MM.1S (cell line): ENCODE data around the gene FETUB.
"Not testable (repeated sequence)": the region's sequence is repeated elsewhere in the genome, so short reads cannot be mapped to it uniquely, and the experiment has no call there.

Experiments used
- DNase-seq: peaks from one replicate; pipeline ENCODE4 v3.0.0-alpha.2; 2015
- H2AFZ ChIP-seq: fragments of 300-600 bp; sonication (generic); 2 replicates; pipeline ENCODE4 v1.6.0; 2016; ENCODE audit warnings: antibody characterized with exemption, low read length
- H3F3A ChIP-seq: fragments of 300-600 bp; sonication (generic); 2 replicates; pipeline ENCODE4 v1.6.1; 2016; ENCODE audit warnings: mild to moderate bottlenecking, antibody characterized with exemption, low read length, moderate library complexity, mixed read lengths; ENCODE audit not compliant: insufficient read depth
- H3K27ac ChIP-seq: fragments of 300-600 bp; sonication (generic); 2 replicates; pipeline ENCODE4 v1.5.1; 2016; ENCODE audit warnings: mild to moderate bottlenecking, low read length
- H3K27me3 ChIP-seq: fragments of 300-600 bp; sonication (generic); replicated peaks from 2 replicates; pipeline ENCODE4 v1.6.0; 2016; ENCODE audit warnings: low read length; ENCODE audit not compliant: insufficient read depth
- H3K36me3 ChIP-seq: fragments of 300-600 bp; sonication (generic); replicated peaks from 2 replicates; pipeline ENCODE4 v1.6.1; 2016; ENCODE audit warnings: mild to moderate bottlenecking, low read length, mixed read lengths; ENCODE audit not compliant: insufficient read depth
- H3K4me1 ChIP-seq: fragments of 300-600 bp; sonication (generic); 2 replicates; pipeline ENCODE4 v1.6.1; 2016; ENCODE audit warnings: low read length, mixed read lengths
- H3K4me2 ChIP-seq: fragments of 300-600 bp; sonication (generic); 2 replicates; pipeline ENCODE4 v1.6.0; 2016; ENCODE audit warnings: low read depth, low read length
- H3K4me3 ChIP-seq: fragments of 300-600 bp; sonication (generic); 2 replicates; pipeline ENCODE4 v1.5.1; 2016; ENCODE audit warnings: low read length, mixed read lengths
- H3K79me2 ChIP-seq: fragments of 300-600 bp; sonication (generic); 2 replicates; pipeline ENCODE4 v1.6.1; 2016; ENCODE audit warnings: mixed run types, low read length, mixed read lengths
- H3K9ac ChIP-seq: fragments of 300-600 bp; sonication (generic); 2 replicates; pipeline ENCODE4 v1.6.1; 2016; ENCODE audit warnings: low read length, mixed read lengths
- H3K9me2 ChIP-seq: fragments of 300-600 bp; sonication (generic); replicated peaks from 2 replicates; pipeline ENCODE4 v1.6.1; 2016; ENCODE audit warnings: mild to moderate bottlenecking, low read length, mixed read lengths; ENCODE audit not compliant: insufficient read depth
- H3K9me3 ChIP-seq: fragments of 300-600 bp; sonication (generic); replicated peaks from 2 replicates; pipeline ENCODE4 v1.6.1; 2016; ENCODE audit warnings: mild to moderate bottlenecking, low read length, mixed read lengths; ENCODE audit not compliant: insufficient read depth
- H4K20me1 ChIP-seq: fragments of 300-600 bp; sonication (generic); 2 replicates; pipeline ENCODE4 v1.6.1; 2016; ENCODE audit warnings: mild to moderate bottlenecking, low read length, moderate library complexity, mixed read lengths; ENCODE audit not compliant: insufficient read depth
- CTCF ChIP-seq: fragments of 300-600 bp; sonication (generic); IDR thresholded peaks from 2 replicates; pipeline ENCODE4 v1.5.1; 2016; ENCODE audit warnings: antibody characterized with exemption, low read length, mixed read lengths
- EZH2 ChIP-seq: fragments of 300-600 bp; sonication (generic); optimal IDR thresholded peaks from 2 replicates; pipeline ENCODE3; 2017; ENCODE audit warnings: low read depth, mild to moderate bottlenecking, antibody characterized with exemption, low read length, mixed read lengths
- EZH2phosphoT487 ChIP-seq: fragments of 300-600 bp; sonication (generic); IDR thresholded peaks from 2 replicates; pipeline ENCODE4 v1.6.1; 2018; ENCODE audit warnings: antibody characterized with exemption, low read length

The FETUB gene

GRCh38 chr3:186687120-186687651, 47.0 kb downstream of the FETUB start:
- TF ChIP-seq EZH2phosphoT487 (no peak), CTCF (no peak), EZH2 (no peak)
- H3K27me3 ChIP-seq, result no peaks in the 10 kb centered on the region
- H3K36me3 ChIP-seq, result no peaks in the 10 kb centered on the region
- no peak overlapping the region for H3K4me3 ChIP-seq
- no peak overlapping the region for H3K27ac ChIP-seq
- no peak overlapping the region for H2AFZ ChIP-seq
- H4K20me1 ChIP-seq, result no peaks in the 10 kb centered on the region
- DNase-seq, result no peak
- H3K9ac ChIP-seq, result no peak overlapping the region
- H3K4me1 ChIP-seq, result no peaks in the 10 kb centered on the region
- no peaks in the 10 kb centered on the region for H3K9me3 ChIP-seq
- H3F3A ChIP-seq, result no peaks in the 10 kb centered on the region
- H3K4me2 ChIP-seq, result no peak overlapping the region
- no peaks in the 10 kb centered on the region for H3K9me2 ChIP-seq
- H3K79me2 ChIP-seq, result no peaks in the 10 kb centered on the region

- H4K20me1 ChIP-seq, H3F3A ChIP-seq, H3K4me2 ChIP-seq, H3K9me3 ChIP-seq, H2AFZ ChIP-seq, H3K9ac ChIP-seq, H3K27ac ChIP-seq, H3K79me2 ChIP-seq, H3K36me3 ChIP-seq, DNase-seq, H3K27me3 ChIP-seq, H3K9me2 ChIP-seq, H3K4me1 ChIP-seq, H3K4me3 ChIP-seq: not testable (repeated sequence)
Measured at GRCh38 chr3:186690304-186690703, 50.1 kb downstream of the FETUB start.

- Histone ChIP-seq H3K4me1 (no peaks in the 10 kb centered on the region), H3K27me3 (no peaks in the 10 kb centered on the region), H3K4me2 (no peak overlapping the region), H3K4me3 (no peak overlapping the region), H4K20me1 (no peaks in the 10 kb centered on the region), H3K9me2 (no peaks in the 10 kb centered on the region), H3K9ac (no peak overlapping the region), H3F3A (no peaks in the 10 kb centered on the region), H3K36me3 (no peaks in the 10 kb centered on the region), H3K9me3 (no peaks in the 10 kb centered on the region), H3K27ac (no peak overlapping the region), H3K79me2 (no peaks in the 10 kb centered on the region), H2AFZ (no peak overlapping the region)
- TF ChIP-seq CTCF, result no peak
- TF ChIP-seq EZH2, result no peak
- no peak for TF ChIP-seq EZH2phosphoT487
- no peak for DNase-seq
Measured at GRCh38 chr3:186691676-186692075, 51.5 kb downstream of the FETUB start.

GRCh38 chr3:186693843-186694242, 53.6 kb downstream of the FETUB start:
- no peaks in the 10 kb centered on the region for H3K9me2 ChIP-seq
- no peak overlapping the region for H3K4me3 ChIP-seq
- TF ChIP-seq CTCF (no peak), EZH2 (no peak), EZH2phosphoT487 (no peak)
- H3K9me3 ChIP-seq, result no peaks in the 10 kb centered on the region
- no peak overlapping the region for H3K4me2 ChIP-seq
- H3K4me1 ChIP-seq, result no peaks in the 10 kb centered on the region
- no peak overlapping the region for H2AFZ ChIP-seq
- H3K36me3 ChIP-seq, result no peaks in the 10 kb centered on the region
- no peaks in the 10 kb centered on the region for H3F3A ChIP-seq
- H3K27ac ChIP-seq, result no peak overlapping the region
- H3K79me2 ChIP-seq, result no peaks in the 10 kb centered on the region
- H3K9ac ChIP-seq, result no peak overlapping the region
- no peaks in the 10 kb centered on the region for H4K20me1 ChIP-seq
- no peaks in the 10 kb centered on the region for H3K27me3 ChIP-seq
- DNase-seq, result no peak
